Ovary (tissue), 3 donors: ENCODE measurements around the gene TREML4.

Experiments
- CTCF ChIP-seq, 3 donors: fragments of 450-650 bp in 2 of 3; fragments of 200-600 bp in 1 of 3; IDR thresholded peaks; one replicate each; pipeline versions ENCODE4 v1.5.1 to v1.8.0; 2016 to 2022; ENCODE audit warnings: antibody characterized with exemption in 3 of 3, mild to moderate bottlenecking in 1 of 3
- EP300 ChIP-seq: sonication (generic); formaldehyde crosslinking; IDR thresholded peaks from one replicate; pipeline ENCODE4 v1.6.1; 2017; ENCODE audit warnings: antibody characterized with exemption
- POLR2A ChIP-seq: fragments of 450-650 bp; IDR thresholded peaks from one replicate; pipeline ENCODE4 v1.6.1; 2017; ENCODE audit warnings: antibody characterized with exemption, mild to moderate bottlenecking, moderate library complexity
- donor health status: DM: no; HTN: no; CAD: no.

GRCh38 chr6:41226752-41227151 is 1.4 kb upstream of the TREML4 start:
- no peak for TF ChIP-seq CTCF (IDR thresholded peaks at IDR 0.05)
- no peak for TF ChIP-seq POLR2A
- no peak for TF ChIP-seq EP300
